ENCODE data around the gene SOX10.
"Not testable (repeated sequence)": the region's sequence is repeated elsewhere in the genome, so short reads cannot be mapped to it uniquely, and the experiment has no call there.

Gene SOX10

DNA sequence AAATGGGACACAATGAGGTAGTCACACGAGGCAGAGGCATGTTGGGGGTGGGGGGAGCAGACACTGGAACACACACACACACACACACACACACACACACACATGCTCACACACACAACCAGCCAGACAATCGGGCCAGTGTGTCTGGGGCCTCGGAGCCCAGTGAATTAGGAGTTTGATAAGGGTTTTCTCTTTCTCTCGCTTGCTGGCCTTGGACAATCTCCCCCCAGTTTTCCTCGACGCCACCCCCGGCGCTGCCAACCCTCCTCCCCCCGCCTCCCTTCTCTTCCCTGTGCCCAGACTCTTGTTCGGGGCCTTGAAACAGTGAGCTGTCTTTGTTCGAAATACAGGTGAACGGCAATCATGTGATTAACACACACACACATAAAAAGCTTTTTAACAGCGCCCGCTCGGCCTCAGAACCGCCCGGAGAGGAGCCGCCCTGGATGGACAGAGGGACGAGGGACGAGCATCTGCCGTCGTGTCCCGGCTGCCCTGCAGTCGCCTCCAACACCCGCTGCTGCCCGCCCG lies 1.5 kb upstream of the SOX10 start:
- no peak for DNase-seq

DNA sequence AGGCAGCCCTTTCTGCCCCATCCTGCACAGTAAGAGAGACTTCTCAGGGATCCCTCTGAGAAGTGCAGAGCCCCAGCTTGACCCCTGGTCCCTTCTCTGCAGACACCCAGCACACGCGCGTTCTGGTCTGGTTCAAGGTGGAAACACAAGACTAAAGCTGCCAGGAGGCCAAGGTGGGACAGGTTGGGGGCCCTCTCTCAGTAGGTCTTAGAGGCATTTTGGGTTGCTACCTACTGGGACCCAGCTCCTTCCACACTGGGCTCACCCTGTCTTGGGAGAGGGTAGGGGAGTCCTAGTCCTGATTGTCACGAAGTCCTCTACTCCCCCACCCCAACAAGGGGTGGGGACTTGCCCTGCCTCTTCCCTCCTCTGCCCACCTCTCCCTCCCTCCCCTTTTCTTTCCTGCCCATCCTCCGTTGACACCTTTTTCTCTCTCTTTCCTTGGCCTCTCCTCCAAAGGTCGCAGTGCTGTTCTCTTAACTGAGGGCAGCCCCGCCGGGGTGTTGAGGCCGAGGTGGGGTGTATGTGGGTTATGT lies 763 bp upstream of the SOX10 start:
- no peak for DNase-seq

DNA sequence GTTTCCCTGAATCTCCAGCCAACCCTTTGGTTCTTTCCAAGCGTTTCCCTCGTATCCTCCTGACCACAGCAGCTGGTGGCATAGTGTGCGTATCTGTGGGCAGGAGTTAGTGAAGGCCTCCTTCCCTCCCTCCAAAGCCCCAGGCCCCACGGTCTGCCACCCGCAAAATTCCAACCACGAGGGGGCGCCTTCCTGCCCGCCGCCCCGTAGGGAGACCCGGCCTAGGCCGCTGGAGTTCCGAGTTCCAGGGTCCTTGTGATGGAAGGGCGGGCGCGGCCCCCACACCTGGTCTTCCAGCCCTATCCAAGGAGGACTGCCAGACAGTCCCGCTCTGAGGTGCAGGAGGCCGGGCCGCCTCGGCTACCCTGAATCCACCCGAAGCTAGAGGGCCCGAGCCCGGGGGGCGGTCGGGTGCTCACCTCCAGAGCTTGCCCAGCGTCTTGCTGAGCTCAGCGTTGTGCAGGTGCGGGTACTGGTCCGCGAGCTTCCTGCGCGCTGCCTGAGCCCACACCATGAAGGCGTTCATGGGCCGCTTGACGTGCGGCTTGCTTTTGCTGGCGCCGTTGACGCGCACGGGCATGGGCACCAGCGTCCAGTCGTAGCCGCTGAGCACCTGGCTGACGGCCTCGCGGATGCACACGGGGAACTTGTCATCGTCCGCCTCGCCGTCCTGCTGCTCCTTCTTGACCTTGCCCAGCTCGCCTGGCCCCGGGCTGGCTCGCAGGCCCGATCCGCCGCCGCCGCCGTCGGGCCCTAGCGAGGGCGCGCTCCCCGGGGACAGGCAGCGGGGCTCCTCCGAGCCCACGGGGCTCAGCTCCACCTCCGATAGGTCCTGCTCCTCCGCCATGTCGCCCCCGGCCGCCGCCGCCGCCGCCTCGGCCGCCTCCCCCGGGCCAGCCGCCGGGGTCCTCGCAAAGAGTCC lies 1.2 kb downstream of the SOX10 start:
- no peak for DNase-seq

- DNase-seq, result no peak
Observed at GRCh38 chr22:37982151-37982785, 2.1 kb downstream of the SOX10 start.

DNA sequence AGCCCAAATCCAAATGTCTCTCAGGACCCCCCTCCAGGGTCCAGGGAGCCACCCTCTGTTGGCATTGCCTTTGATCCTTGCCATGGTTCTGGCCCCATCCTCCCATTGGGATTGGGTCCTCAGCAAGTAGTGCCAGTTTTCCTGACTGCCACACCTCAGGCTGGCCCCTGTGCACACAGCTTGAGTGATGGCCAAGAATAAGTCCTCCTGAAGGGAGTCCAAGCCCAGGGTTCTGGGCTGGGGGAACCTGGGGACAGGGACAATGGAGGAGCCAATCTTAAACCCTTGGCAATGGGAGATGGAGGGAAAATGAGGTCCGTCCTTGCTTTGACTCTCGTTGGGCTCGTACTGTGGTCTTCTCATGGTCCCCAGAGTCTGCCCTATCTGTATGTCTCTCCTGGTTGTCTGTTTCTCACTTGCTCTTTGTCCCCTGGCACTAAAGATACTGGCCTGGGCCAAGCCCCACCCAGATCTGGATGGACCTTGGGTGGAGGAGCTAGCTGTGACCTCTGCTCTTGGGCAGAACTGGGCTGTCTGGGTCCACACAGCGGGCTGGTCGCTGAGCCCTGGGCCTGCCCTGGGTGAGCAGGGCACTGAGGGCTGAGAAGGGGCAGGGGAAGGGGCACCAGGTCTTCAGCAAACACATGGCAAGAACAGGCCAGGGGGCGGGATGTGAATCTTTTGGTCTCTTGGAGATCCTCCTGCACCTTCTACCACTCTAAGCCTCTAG lies 2.9 kb downstream of the SOX10 start:
- no peak for DNase-seq

DNA sequence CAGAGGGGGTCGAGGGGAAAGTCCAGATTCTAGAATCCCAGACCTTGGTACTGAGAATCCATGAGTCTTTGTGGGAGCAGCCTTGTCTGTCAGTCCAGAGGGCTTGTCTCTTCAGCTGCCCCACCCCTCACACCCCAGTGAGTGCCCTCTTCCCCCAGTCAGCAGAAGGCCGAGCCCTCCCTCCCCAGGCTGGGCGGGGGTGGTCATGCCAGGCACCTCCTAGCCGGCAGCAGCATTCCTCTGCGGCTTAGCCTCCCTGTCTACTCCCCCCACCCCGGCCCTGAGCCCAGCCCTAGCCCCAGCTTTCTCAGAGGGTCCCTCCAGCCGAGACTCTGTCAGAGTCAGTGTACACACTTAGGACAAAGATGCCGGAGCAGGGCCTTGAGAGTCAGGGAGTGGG lies 4.6 kb downstream of the SOX10 start:
- no peak for DNase-seq

- no peak for DNase-seq
Observed at GRCh38 chr22:37976547-37976946, 7.8 kb downstream of the SOX10 start.

GRCh38 chr22:37976022-37976421 lies 8.3 kb downstream of the SOX10 start:
- DNase-seq, result not testable (repeated sequence)

DNA sequence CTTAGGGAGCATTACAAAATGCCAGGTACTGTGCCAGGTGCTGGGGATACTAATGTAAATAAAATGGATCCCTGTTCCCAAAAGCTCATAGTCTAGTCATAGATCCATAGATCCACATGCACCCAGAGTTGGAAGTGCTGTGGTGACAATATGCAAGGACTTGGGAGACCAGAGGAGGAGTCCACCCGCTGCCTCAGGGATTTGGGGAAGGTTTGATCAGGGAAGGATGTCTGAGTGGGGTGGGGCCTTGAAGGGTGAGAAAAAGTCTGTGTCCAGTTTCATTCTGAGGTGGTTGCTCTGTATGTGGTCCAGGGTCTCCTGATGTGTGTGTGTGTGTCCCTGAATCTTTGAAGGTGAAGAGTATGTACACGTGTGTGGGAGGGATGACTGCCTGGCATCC lies 9.2 kb downstream of the SOX10 start:
- DNase-seq, result no peak

DNA sequence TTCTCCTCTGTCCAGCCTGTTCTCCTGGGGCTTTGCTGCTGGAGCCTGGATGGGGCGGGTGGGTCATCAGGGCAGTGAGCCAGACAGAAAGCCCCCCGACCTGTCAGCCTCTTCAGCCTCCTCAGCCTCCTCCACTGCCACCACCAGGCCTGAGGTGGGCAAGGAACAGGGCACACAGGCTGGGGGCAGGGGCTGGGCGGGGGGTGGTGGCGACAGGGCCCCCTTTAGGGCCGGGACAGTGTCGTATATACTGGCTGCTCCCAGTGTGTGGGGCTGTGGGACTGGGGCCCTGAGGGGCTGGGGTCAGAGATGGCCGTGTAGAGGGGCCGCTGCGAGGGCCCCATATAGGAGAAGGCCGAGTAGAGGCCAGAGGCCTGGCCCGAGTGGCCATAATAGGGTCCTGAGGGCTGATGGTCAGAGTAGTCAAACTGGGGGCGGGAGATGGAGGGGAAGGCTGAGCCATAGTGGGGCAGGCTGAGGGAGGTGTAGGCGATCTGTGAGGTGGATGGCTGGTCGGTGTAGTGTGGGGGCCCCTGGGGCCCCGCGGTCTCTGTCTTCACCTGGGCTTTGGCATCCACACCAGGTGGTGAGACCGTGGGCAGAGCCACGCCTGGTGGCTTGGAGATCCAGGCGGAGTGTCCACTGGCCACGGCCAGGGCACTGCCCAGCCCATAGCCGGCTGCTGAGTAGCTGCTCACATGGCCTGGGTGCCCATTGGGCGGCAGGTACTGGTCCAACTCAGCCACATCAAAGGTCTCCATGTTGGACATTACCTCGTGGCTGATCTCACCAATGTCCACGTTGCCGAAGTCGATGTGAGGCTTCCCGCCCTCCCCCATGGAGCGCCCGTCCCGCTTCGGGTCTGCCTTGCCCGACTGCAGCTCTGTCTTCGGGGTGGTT lies 10.8 kb downstream of the SOX10 start:
- no peak for DNase-seq

DNA sequence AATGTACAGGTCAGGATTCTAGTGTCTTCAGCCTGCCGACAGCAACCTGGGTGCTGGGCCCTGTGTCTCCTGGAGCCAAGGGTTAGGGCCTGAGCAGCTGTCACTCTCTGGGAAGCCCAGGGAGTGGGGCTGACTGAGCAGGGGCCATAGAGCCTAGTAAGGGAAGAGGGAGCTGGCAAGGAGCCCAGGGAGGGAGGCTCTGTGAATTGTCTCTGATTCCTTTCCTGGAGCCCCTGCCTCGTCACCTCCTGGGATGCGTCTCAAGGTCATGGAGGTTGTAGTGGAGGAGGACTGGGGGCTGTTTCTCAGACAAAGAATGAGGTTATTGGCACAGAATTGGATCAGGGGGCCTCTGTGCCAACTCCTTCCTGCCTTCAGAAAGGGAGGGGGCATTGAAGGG lies 11.8 kb downstream of the SOX10 start:
- peak; percentile 57 for DNase-seq

DNA sequence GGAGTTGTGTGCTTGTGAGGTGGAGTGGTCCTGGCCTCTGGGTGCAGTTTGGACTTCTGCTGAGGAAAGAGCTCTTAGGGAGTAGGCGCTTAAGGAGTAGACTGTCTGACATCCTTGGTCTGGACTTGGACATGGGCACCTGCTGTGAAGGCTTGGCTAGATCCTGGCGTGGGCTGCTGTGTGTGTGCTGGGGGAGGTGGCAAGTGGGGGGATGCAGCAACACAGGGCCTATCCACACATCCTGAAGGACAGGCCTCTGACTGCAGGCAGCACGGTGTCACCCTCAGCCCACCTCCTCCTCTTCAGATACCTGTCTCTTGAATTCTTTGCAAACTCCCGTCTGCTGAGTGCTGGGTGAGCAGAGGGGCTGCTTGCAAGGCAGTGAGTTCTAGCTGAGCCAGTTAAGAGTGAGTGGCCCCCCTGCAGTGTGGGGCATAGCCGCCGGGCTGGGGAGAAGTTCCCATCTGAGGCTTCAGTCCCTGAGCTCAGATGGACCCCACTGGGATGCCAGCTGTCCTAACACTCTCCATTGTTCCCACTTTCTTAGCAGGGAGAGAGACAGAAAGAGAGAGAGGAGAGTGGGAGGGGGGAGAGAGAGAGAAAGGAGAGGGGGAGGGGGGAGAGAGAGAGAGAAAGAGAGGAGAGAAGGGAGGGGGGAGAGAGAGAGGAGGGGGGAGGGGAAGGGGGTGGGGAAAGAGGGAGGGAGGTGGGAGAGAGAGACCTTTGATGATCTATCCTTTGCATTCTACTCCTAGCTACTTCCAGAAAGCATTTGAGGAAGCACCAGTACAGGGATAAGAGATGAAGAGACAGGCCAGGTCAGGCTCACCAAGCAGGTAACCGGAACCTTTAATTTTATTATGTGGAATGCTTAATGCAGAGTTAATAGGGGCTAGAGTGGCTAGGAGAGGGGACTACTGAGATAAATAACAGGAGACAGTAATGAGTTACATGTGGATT lies 12.6 kb downstream of the SOX10 start:
- DNase-seq, result no peak

GRCh38 chr22:37970864-37971263 lies 13.5 kb downstream of the SOX10 start:
- DNase-seq, result no peak

- no peak for DNase-seq
Observed at GRCh38 chr22:37968452-37969251, 15.7 kb downstream of the SOX10 start.

GRCh38 chr22:37967637-37968451 lies 16.5 kb downstream of the SOX10 start:
- DNase-seq, result no peak

GRCh38 chr22:37967147-37967546 lies 17.2 kb downstream of the SOX10 start:
- DNase-seq, result no peak

- DNase-seq, result no peak
Observed at GRCh38 chr22:37965940-37966664, 18.3 kb downstream of the SOX10 start.

- DNase-seq, result no peak
Observed at GRCh38 chr22:37961062-37961461, 23.3 kb downstream of the SOX10 start.

Data from NCI-H1694 treated with DMSO at 0.1 percent for 48 hours (cell line).